ENCODE measurements around the gene CEACAM19.
"Not testable (repeated sequence)": the region's sequence is repeated elsewhere in the genome, so short reads cannot be mapped to it uniquely, and the experiment has no call there.

Gene CEACAM19

DNA sequence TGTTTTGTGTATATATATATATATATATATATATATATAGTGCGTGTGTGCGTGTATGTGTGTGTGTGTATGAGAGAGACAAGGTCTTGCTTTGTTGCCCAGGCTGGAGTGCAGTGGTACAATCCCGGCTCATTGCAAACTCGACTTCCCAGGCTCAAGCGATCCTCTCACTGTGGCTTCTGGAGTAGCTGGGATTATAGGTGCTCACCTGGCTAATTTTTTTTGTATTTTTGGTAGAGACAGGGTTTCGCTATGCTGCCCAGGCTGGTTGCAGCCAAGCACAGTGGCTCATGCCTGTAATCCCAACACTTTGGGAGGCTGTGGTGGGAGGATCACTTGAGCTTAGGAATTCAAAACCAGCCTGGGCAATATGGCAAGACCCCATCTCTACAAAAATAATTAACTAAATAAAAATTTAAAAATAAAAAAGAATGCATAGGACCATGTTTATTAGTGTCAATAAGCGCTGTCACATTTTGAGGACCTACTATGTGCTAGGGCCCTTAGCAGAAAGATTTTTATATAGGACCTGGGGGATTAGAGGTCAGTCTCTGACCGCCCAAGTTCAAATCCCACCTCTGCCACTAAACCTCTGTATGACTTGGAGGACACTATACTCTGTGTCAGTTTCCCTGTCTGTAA is 25.8 kb upstream of the CEACAM19 start:
- no peak for DNase-seq (ENCODE audit: low read depth)

DNA sequence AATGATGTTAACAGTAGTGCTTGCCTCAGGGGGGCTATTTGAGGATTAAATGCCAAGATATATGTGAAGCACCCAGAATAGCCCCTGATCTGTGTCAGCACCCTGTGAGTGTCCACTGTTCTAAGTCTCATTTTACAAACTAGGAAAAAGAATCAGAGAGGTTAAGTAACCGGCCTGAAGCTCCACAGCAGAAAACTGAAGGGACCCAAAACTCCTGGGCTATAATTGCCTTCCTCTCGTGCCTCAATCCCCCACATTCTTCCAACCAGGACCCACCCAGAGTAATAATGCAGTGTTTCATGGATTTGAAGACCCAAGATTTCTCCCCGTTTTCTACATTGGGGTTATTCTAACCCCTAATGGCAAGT is 25.2 kb upstream of the CEACAM19 start:
- DNase-seq (ENCODE audit: low read depth): no peak

DNA sequence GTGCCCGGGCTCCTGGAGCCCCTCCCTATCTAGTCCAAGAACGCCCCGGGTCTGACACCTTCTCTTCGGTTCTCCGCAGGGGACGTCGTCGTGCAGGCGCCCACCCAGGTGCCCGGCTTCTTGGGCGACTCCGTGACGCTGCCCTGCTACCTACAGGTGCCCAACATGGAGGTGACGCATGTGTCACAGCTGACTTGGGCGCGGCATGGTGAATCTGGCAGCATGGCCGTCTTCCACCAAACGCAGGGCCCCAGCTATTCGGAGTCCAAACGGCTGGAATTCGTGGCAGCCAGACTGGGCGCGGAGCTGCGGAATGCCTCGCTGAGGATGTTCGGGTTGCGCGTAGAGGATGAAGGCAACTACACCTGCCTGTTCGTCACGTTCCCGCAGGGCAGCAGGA is 24.1 kb upstream of the CEACAM19 start:
- DNase-seq (ENCODE audit: low read depth): no peak

DNA sequence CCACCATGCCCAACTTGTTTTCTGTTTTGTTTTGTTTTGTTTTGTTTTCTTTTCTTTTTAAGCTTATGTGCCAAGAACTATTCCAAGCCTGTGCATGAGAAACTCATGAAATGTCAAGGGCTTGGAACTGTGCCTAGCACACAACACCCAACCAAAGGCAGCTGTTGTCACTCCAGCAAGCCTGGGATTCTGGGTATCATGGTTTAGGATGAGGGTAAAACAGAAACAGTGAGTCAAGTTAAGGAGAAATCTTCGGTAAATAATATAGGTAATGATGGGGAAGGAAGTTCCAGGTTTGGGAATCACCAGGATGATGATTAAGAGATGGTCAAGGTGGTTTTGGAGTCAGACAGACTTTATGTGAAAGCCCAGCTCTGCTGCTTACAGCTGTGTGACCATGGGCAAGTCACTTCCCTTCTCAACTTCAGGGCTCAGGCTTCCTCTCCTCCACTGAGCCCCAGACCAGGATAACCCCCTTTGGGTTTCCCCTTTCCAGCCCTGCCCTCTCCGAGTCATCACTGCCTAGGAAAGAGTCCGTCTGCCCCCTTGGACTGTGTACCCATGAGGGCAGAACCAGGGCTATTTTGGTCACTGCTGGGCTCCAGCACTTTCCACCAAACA is 22.5 kb upstream of the CEACAM19 start:
- no peak for DNase-seq (ENCODE audit: low read depth)

DNA sequence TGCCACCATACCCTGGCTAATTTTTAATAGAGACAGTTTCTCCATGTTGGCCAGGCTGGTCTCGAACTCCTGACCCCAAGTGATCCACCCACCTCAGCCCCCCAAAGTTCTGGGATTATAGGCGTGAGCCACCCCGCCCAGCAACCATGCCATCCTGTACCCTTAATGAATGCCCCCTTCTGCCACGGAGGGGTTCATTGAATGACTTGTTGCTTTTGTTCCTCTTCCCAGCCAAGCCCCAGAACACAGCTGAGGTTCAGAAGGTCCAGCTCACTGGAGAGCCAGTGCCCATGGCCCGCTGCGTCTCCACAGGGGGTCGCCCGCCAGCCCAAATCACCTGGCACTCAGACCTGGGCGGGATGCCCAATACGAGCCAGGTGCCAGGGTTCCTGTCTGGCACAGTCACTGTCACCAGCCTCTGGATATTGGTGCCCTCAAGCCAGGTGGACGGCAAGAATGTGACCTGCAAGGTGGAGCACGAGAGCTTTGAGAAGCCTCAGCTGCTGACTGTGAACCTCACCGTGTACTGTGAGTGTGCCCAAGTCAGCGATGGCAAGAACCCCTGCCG is 21.6 kb upstream of the CEACAM19 start:
- DNase-seq (ENCODE audit: low read depth): no peak

DNA sequence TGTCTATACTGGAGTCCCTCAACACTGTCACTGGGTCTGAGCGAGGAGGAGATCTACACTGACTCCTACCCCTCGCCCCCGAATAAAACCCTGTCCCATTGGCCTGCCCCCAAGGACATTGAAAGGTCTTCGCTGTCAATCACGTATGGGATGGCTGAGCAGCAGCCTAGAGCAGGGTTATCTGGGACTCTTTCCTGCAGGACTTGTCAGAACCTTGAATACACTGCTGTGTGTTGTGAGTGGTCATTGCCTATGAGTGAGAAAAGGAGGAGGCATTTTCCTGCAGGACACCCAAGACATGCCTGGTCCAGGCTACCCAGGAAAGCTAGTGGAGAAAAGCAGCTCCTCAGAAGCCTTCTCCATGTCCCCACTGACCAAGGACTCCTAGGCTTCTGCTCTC is 17.9 kb upstream of the CEACAM19 start:
- DNase-seq (ENCODE audit: low read depth): no peak

DNA sequence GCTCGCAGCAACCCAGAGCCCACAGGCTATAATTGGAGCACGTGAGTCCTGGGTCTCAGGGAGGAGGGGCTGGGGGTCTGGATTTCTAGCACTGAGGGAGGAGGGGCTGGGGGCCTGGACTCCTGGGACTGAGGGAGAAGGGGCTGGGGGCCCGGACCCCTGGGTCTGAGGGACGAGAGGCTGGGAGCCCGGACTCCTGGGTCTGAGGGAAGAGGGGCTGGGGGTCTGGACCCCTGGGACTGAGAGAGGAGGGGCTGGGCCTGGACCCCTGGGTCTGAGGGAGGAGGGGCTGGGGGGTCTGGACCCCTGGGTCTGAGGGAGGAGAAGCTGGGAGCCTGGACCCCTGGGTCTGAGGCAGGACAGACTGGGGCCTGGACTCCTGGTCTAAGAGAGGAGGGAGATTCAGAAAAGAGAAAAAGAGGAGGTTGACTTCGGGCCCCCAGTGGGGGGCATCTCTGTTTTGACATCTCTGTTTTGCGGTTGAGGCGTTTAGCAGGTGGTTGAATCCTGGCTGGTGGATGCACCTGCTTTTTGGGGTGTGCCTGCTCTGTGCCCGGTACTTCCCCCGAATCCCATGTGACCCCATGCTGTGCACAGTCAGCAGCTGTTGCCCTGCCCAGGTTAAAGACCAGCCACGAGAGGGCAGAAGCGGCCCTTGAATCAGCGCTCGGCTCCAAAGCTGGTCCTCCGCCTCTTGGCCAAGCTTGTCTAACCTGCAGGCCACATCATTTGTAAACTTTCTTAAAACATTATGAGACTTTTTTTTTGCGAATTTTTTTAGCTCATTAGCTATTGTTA is 17.1 kb upstream of the CEACAM19 start:
- no peak for DNase-seq (ENCODE audit: low read depth)

DNA sequence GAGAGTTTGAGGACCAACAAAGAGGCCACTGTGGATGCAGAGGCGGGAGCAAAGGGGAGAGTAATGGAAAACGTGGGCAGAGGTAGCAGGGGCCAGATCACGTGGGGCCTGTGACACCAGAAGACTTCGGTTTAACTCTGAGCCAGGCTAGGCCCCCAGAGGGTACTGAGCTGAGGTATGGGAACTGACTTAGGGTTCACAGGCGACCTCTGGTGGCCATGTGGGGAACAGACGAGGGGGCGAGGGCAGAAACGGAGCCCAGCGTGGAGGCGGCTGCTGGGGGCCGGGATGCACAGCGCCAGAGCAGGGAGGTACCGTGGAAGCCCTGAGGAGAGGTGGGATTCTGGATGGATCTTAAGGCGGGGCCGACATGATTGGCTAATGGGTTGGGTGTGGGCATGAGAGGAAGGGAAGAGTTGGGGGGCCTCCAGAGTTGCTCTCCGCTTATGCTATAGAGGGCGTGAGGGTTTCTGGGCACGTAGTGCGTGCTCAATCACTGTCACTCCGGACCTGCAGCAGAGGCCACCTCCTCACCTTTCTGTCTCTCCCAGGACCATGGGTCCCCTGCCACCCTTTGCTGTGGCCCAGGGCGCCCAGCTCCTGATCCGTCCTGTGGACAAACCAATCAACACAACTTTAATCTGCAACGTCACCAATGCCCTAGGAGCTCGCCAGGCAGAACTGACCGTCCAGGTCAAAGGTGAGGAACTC is 13.9 kb upstream of the CEACAM19 start:
- DNase-seq (ENCODE audit: low read depth): peak; percentile 69

DNA sequence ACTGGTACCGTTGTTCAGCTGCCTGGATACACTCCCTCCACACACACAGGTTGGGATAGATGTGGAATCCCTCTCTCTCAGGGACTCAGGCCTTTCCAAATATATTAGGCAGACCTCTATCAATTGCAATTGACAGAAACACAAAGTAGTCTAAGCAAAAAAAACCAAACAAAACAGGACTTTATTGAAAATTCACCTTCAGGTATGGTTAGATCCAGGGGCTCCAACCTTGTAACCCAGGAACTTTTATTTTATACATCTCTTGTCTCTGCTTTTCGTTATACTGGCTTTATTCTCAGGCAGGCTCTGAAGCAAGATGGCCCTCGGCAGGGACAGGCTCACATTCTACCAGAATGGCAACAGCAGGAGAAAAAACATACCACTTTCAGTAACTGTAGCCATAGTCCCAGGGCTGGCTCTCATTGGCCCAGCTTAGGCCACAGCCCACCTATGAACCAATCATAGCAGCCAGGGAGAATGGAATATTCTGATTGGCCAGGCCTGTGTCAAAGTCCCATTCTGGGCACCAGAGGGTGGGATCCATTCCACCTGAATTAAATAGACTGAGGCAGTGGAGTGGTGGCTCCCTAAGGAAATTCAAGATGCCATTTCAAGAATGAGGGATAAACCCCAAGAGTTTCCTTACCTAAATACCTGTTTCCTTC is 13.1 kb upstream of the CEACAM19 start:
- DNase-seq (ENCODE audit: low read depth): no peak

DNA sequence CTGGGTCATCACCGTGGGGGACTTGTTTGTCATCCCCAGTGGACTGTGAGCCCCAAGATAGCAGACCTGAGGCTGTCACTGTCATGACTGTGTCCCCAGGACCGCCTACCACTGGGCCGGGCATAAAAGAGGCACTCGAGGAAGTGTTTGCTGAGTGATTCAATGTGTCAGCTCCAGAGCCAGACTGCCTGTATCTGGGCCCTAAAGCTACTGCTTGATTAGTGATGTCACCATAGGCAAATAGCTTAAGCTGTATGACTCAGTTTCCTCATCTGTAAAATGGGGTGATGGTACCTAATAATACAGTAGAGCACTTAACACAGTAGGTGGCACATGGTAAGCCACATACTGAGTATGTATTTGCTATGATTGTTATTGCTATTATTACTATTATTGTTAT is 11.2 kb upstream of the CEACAM19 start:
- no peak for DNase-seq (ENCODE audit: low read depth)

DNA sequence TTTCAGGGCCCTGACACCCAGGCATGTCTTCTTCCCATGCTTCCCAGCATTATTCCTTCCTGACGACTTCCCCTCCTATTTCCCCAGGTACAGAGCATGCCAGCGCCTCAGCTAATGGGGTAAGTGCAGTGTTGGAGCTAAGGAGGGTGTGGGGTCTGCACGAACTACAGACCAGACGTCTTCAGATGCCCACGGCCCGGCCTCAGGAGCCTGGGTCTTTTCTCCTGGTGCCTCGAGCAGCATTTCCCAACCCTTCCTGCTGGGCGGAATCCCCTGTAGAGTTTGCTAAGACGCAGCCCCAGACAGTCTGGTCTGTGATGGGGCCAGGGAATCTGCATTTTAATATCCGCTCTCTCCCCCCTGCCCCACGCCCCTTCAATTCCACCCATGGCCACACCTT is 10.1 kb upstream of the CEACAM19 start:
- DNase-seq (ENCODE audit: low read depth): no peak

DNA sequence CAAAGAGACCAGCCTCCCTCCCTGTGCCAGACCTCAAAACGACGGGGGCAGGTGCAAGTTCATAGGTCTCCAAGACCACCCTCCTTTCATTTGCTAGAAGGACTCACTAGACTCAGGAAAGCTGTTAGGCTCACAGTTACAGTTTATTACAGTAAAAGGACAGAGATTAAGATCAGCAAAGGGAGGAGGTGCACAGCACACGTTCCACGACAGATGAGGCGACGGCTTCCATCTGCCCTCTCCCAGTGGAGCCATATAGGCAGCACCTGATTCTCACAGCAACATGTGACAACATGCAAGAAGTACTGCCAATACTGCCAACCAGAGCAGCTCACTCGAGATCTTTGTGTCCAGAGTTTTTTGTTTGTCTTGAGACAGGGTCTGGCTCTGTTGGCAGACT is 9.4 kb upstream of the CEACAM19 start:
- no peak for DNase-seq (ENCODE audit: low read depth)

DNA sequence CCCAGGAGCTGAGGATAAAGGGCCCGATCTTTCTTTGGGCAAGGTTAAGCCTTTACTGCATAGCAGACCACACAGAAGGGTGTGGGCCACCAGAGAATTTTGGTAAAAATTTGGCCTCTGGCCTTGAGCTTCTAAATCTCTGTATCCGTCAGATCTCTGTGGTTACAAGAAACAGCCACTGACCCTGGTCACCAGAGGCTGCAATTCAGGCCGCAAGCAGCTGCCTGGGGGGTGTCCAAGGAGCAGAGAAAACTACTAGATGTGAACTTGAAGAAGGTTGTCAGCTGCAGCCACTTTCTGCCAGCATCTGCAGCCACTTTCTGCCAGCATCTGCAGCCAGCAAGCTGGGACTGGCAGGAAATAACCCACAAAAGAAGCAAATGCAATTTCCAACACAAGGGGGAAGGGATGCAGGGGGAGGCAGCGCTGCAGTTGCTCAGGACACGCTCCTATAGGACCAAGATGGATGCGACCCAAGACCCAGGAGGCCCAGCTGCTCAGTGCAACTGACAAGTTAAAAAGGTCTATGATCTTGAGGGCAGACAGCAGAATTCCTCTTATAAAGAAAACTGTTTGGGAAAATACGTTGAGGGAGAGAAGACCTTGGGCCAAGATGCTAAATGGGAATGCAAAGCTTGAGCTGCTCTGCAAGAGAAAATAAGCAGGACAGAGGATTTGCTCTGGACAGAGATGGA is 8.4 kb upstream of the CEACAM19 start:
- DNase-seq (ENCODE audit: low read depth): no peak

DNA sequence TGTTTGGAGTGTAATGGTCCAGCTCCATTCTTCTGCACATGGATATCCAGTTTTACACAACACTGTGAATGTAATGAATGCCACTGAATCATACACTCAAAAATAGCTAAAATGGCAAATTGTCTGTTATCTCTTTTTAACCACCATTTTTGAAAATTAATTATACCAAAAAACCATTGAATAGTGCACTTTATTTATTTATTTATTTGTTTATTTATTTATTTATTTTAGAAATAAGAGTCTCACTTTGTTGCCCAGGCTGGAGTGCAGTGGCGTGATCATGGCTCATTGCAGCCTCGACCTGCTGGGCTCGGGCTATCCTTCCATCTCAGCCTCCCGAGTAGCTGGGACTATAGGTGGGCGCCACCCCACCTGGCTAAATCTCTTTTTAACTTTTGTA is 7.3 kb upstream of the CEACAM19 start:
- DNase-seq (ENCODE audit: low read depth): no peak

DNA sequence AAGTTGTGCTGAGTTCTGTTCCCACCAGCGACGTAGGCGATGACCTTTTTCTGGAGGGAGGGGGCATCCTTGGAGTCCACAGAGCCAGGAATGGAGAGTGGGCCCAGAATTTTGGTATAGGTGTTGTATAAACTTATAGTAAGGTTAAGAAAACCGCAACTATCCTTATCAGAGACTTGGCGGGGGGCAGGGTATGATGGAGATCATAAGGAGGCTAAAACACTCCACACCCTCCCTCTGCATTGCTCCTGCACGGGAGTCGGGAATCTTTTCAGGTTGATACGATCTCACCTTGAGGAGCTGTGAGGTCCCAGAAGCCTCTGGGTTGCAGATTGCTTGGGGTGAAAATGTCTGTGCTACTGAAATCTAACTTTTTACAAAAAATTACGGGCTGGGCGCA is 6.3 kb upstream of the CEACAM19 start:
- DNase-seq (ENCODE audit: low read depth): no peak

DNA sequence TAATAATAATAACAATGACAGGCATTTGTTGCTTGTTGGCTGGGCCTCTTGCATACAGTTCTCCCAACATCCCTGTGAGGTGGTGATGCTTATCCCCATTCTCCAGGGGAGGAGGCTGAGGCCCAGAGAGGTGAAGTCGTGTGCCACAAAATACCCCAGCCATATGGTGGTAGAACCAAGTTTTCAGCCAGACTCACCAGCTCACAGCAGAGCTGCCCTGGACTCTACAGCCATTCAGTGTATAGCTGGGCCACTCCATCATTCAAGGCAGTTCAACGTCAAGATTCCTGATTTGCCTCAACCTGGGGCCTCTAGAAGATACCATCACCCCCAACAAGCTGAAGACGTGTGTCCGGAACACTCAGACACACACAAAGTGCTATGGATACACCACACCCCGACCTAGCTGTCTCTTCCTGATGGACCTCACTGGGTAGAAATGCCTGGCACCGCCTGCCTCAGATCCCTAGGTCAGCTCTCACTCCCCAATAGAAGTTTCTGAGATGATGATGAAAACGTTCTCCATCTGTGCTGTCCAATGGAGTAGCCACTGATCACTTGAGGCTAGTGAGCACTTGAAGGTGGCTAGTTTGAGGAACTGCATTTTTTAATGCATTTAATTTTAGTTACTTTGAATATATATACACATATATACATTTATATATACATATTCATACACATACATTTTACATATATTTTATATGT is 4.3 kb upstream of the CEACAM19 start:
- DNase-seq (ENCODE audit: low read depth): no peak

DNA sequence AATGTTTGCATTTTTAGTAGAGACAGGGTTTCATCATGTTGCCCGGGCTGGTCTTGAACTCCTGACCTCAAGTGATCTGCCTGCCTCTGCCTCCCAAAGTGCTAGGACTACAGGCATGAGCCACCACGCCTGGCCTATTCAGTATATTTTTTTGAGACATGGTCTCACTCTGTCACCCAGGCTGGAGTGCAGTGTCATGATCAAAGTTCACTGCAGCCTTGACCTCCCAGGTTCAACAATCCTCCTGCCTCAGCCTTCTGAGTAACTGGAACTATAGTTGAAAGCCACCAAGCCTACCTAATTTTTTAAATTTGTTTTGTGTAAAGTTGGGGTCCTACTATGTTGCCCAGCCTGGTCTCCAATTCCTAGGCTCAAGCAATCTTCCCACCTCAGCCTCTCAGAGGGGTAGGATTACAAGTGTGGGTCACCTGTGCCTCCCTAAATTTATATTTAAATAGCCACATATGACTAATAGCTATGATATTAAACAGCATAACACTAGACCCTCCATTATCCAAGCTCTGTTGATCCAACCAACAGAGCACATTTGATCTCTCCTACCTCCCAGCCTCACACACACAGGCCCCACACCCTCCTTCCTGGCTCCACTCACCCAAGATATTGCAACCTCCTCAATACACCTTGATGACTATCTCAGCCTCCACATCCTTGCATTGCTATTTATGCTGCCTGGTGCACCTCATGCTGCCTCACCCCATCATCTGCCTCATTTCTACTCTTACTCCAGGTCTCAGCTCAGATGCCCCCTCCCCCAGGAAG is 2.1 kb upstream of the CEACAM19 start:
- DNase-seq (ENCODE audit: low read depth): no peak

DNA sequence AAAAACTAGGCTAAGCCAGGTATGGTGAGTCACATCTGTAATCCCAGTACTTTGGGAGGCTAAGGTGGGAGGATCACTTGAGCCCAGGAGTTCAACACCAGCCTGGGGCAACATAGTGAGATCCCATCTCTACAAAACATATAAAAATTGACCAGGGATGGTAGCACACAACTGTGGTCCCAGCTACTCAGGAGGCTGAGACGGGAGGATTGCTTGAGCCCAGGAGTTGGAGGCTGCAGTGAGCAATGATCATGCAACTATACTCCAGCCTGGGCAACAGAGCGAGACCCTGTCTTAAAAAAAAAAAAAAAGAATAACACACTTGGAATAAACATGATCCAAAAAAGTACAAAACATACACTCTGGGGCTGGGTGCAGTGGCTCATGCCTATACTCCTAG is 1.3 kb upstream of the CEACAM19 start:
- not testable (repeated sequence) for DNase-seq (ENCODE audit: low read depth)

DNA sequence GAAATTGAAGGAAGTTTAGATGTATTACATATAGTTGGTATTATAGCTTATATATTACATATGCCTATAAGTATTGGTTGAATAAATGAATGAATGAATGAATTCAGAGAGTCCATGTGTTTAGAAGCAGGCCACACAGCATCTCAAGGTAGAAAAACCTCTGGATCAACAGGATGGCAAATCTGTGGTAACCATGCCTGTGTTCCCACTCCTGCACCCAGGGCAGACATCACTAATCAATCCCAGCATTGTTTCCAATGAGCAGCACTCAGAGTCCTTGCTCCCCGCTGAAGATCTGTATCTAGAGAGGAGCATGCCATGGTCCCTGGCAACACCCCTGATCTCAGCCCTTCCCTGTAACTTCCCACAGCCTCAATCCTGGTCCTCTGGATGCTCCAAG is 944 bp downstream of the CEACAM19 start:
- DNase-seq (ENCODE audit: low read depth): no peak

DNA sequence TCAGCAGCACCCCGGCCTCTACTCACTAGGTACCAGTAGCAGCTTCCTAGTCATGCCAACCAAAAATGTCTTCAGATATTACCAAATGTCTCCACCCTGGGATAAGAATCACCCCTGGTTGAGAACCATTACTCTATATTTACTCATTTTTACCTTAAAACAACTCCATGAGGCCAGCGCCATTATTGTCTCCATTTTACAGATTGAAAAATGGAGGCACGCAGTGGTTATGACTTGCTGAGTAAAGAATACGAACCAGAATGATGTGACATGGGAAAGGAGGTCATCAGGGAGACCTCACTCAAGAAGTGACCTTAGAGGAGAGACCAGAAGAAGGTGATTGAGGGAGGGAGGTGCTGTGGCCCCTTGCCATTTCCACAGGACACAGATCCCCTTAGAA is 2.2 kb downstream of the CEACAM19 start:
- DNase-seq (ENCODE audit: low read depth): no peak
